ENCODE measurements around the gene SYTL2. TPM values are rescaled to one million over a fixed set of nuclear protein-coding genes. Genes with fewer than 3 reads are reported as not detected.
"Not testable (repeated sequence)": the region's sequence is repeated elsewhere in the genome, so short reads cannot be mapped to it uniquely, and the experiment has no call there.

The SYTL2 gene
- 36.0 and 72.8 TPM in 2 replicates for polyA plus RNA-seq (2012; rRNA removed)
- polyA plus RNA-seq (2012; cell fraction: cytosol; rRNA removed), result 43.2 and 56.2 TPM in 2 replicates
- 146 and 213 TPM in 2 replicates for polyA plus RNA-seq (2012; cell fraction: nucleus; rRNA removed)

DNA sequence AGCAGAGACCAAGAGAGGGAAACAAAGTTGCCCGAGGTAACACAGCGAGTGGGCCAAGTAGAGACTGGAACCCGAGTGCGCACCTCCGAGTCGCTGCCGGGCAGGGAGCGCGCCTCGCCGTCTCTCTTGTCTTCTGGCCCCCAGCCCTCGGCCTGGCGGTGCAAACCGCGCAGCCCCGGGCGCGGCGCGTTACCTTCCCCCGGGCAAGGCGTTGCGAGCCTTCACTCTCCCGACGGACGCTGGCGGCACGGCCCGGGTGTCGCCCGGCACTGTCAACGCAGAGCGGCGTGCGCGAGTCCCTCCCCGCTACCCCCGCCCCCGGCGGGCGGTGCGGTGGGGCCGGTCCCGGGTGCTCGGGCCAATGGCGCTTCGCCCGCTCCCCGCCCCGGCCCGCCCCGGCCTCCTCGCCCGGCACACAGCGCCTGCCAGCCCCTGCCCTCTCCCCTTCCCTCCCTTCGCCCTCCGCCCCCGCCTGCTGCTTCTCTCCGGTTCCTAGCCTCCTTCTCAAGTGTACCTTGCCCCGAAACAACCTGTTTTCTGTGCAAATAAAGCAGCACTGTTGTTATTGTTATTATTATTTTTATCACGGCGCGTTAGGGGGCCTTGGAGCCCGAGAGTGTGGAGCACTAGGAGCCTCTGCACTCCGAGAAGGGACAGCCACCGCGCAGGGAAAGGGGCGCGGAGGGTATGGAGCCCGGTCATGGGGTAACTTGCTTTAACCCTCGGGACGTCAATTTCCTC lies at the start of gene SYTL2:
Gene SYTL2, minus strand, starts transcription at position 271 of the 741 bp plus-strand sequence. CDS start 53,416 bp downstream, outside the sequence.
- Histone ChIP-seq H3K9ac (peak within 1 kb of the TSS; percentile 49; the same call in 1 of the 2 replicates), H3F3A (replicated peaks; ENCODE audit: insufficient read depth) (peaks cover 21% of the 10 kb centered on the region), H4K20me1 (ENCODE audit: insufficient read depth) (no peaks in the 10 kb centered on the region), H3K9me2 (no peaks in the 10 kb centered on the region), H3K4me3 (ENCODE audit: low read depth in 2 of 2, low read length in 1 of 2) (peak within 1 kb of the TSS; percentile 65 to 67), H3K27ac (ENCODE audit: low read depth in 2 of 2, low read length in 1 of 2) (no peak within 1 kb of the TSS), H2AFZ (ENCODE audit: low read depth) (peak within 1 kb of the TSS; percentile 95), H3K4me2 (peak within 1 kb of the TSS; percentile 96), H3K27me3 (ENCODE audit: insufficient read depth) (no peaks in the 10 kb centered on the region), H3K79me2 (ENCODE audit: insufficient read depth) (no peaks in the 10 kb centered on the region), H3K36me3 (replicated peaks in 1 of 2; ENCODE audit: control insufficient read depth in 1 of 2, insufficient read depth in 2 of 2, low read length in 1 of 2) (no peaks in the 10 kb centered on the region), H3K9me3 (no peaks in the 10 kb centered on the region), H3K4me1 (ENCODE audit: control insufficient read depth in 1 of 2, insufficient read depth in 2 of 2, low read depth in 1 of 2, low read length in 1 of 2) (peaks cover 13 to 15% of the 10 kb centered on the region in 2 experiments; a peak in 3 of 4 replicates)
- POLR2A ChIA-PET, result no interaction called here
- TF ChIP-seq GATA2 (CRISPR knock-in tag; IDR thresholded peaks at IDR 0.05) (no peak), CHD2 (IDR thresholded peaks at IDR 0.05; ENCODE audit: low read length, partially characterized antibody) (no peak), FOXJ3 (CRISPR knock-in tag; IDR thresholded peaks at IDR 0.05) (no peak), GABPA (IDR thresholded peaks at IDR 0.05; ENCODE audit: low read depth) (no peak), ZBTB33 (IDR thresholded peaks at IDR 0.05; ENCODE audit: borderline replicate concordance, low read depth) (no peak), MXI1 (IDR thresholded peaks at IDR 0.05; ENCODE audit: low read depth, low read length) (peak; percentile 71), FOXM1 (IDR thresholded peaks at IDR 0.05; ENCODE audit: low read depth) (no peak), POLR2AphosphoS5 (IDR thresholded peaks at IDR 0.05; ENCODE audit: low read depth, low read length) (peak; percentile 70), TEAD4 (IDR thresholded peaks at IDR 0.05; ENCODE audit: borderline replicate concordance, insufficient read depth) (0 out of 2 replicates have a peak, but pooled peaks have one; percentile 11), TCF12 (IDR thresholded peaks at IDR 0.05) (no peak), MEF2A (IDR thresholded peaks at IDR 0.05; ENCODE audit: borderline replicate concordance, low read depth) (no peak), SMC3 (IDR thresholded peaks at IDR 0.05; ENCODE audit: low read depth, low read length) (no peak), SIN3A (IDR thresholded peaks at IDR 0.05; ENCODE audit: borderline replicate concordance, low read depth, low read length) (peak; percentile 67; the same call in 1 of the 2 replicates), RFX5 (IDR thresholded peaks at IDR 0.05; ENCODE audit: low read length) (no peak), RCOR1 (IDR thresholded peaks at IDR 0.05; ENCODE audit: low read length) (no peak), NRF1 (IDR thresholded peaks at IDR 0.05; ENCODE audit: low read depth, low read length) (0 out of 2 replicates have a peak, but pooled peaks have one; percentile 18), TAF1 (IDR thresholded peaks at IDR 0.05; ENCODE audit: borderline replicate concordance, low read depth, low read length) (0 out of 2 replicates have a peak, but pooled peaks have one; percentile 40), IRF3 (IDR thresholded peaks at IDR 0.05; ENCODE audit: low read depth, low read length) (no peak), PBX3 (IDR thresholded peaks at IDR 0.05) (peak; percentile 37; the same call in 1 of the 2 replicates), JUND (IDR thresholded peaks at IDR 0.05) (no peak), YY1 (IDR thresholded peaks at IDR 0.05; ENCODE audit: low read depth) (no peak), ELF1 (IDR thresholded peaks at IDR 0.05) (no peak)
- TF ChIP-seq, protein P1, sequence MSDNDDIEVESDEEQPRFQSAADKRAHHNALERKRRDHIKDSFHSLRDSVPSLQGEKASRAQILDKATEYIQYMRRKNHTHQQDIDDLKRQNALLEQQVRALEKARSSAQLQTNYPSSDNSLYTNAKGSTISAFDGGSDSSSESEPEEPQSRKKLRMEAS (IDR thresholded peaks at IDR 0.05; ENCODE audit: low read depth), result peak; percentile 92
- CTCF ChIA-PET, result interaction anchor here (0.8 to 2.0 kb wide), 4 partner anchors 15 to 660 kb away, joined by 3 to 9 read pairs (median 7); no protein-coding TSS in a partner anchor
- DNase-seq, result peak; percentile 92
- WGBS (ENCODE audit: low lambda C conversion rate), result 7% methylated on average over 35 of the region's 72 CpGs

GRCh38 chr11:85859541-85859940 lies 48.6 kb upstream of the SYTL2 start:
- H3K9me2 ChIP-seq; H3K27ac ChIP-seq (ENCODE audit: low read depth in 2 of 2, low read length in 1 of 2); CTCF ChIA-PET; DNase-seq; H3K36me3 ChIP-seq (replicated peaks in 1 of 2; ENCODE audit: control insufficient read depth in 1 of 2, insufficient read depth in 2 of 2, low read length in 1 of 2); H3F3A ChIP-seq (replicated peaks; ENCODE audit: insufficient read depth); H3K9me3 ChIP-seq; H3K27me3 ChIP-seq (ENCODE audit: insufficient read depth); H4K20me1 ChIP-seq (ENCODE audit: insufficient read depth); H3K79me2 ChIP-seq (ENCODE audit: insufficient read depth); POLR2A ChIA-PET; H2AFZ ChIP-seq (ENCODE audit: low read depth); H3K4me1 ChIP-seq (ENCODE audit: control insufficient read depth in 1 of 2, insufficient read depth in 2 of 2, low read depth in 1 of 2, low read length in 1 of 2); H3K4me2 ChIP-seq; H3K9ac ChIP-seq; H3K4me3 ChIP-seq (ENCODE audit: low read depth in 2 of 2, low read length in 1 of 2): not testable (repeated sequence)

Data from SK-N-SH (cell line).